CD4-positive, alpha-beta T cell treated with Interleukin-12 subunit alpha and Interleukin-12 subunit beta, for 1 hour (primary cell): ENCODE measurements around the gene LRP1B.

Experiments
- DNase-seq: peaks from one replicate; pipeline ENCODE4 v3.0.0-alpha.2; 2020

Gene LRP1B

DNA sequence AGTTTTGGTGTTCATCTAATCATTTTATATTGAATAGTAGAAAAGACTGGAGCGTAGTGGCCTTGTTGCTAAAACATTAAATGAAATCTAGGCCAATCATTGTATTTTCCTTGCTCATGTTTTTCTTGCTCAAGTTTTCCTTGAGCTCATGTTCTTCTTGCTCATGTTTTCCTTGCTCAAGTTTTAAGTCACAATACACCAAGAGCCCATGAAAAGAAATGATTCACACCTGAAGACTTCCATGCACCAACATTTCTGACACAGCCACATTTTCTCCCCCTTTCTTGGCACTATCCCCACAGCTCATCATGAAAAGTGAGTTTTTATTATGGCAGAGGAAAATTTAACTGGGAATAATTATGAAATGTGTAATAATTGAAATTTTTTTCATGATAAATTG, 92.0 kb downstream of the LRP1B start:
- no peak for DNase-seq

DNA sequence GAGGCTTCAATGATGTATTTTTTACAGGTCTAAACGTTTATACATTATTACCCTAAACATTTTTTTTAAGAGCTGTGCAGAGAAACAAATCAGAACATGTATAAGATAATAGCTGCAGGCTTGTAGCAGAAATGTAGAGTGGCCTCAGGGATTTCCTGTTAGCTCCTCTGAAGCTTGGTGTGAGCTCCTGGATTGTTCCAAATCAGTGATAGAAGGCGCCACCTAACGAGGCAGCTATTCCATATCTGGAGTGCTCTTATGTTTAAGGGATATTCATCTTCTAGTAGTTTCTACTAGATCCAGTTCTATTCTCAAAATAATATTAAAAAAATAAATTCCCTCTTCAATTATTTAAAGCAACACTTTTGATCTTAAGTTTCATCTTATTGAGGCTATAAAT, 93.1 kb downstream of the LRP1B start:
- no peak for DNase-seq

DNA sequence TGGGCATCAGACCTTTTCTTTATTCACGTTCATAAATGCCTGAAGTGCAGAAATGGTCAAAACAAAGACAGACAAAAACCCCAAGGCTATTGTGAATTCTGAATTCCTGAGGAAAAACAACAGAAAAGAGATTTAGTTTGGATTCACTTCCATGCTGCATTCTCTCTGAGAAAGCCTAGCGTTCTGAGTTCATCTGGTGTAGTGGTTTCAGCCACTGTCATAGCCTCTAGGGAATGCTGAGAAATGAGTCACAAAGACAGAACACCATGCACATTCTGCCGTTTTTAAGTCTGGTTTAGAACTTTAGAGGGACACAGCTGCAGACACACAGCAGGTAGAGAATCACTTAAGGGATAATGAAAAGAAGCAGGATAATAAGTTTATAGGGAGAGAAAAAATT, 93.8 kb downstream of the LRP1B start:
- no peak for DNase-seq

DNA sequence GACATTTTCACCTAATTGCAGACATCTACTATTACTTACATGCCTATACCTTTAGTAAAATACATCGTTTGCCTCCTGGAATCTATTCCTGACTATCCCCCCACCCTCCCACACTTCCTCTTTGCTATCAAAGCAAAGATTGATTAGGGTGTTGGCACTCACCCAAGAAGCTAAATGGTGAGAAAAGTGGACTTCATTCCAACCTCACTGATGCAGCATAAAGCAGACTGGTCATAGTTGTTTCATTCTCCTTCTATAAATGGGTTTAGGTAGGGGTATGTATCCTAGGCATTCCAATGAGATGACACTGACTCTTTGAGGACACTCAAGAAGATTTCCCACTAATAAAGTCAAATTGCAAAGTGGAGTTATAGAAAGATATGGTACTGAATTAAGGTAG, 97.4 kb downstream of the LRP1B start:
- DNase-seq, result no peak

DNA sequence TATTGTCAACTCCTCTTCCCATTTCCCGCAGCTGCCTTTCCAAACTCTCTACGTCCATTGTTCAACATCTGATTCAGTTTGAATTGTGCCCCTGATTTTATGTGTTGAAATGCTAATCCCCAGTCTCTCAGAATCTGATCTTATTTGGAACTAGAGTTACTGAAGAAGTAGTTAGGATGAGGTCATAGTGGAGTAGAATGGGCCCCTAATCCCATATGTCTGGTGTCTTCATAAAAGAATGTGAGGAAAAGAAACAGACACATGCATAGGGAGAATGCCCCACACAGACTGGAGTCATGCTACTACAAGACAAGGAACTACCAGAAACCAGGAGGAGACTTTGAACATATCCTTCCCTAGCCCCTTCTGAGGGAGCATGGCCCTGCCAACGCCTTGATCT, 99.2 kb downstream of the LRP1B start:
- DNase-seq, result no peak

DNA sequence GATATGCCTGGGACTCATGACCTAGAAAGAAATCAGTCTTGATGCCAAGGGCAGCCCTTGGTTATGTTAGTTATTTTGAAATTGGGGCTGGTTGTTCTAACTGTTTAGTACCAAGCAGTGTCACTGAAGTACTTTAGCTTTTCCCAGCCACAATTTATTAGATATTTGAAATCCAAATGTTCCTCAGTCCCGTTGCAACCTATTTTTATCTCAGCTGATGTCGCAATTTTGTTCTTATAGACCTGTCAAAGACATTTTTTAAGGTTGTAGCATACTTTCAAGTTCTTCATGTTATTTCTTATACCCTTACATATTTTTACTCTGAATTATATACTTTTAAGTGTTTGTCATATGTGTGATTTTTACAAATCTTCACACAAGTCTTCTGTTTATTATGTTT, 100.1 kb downstream of the LRP1B start:
- DNase-seq, result no peak

DNA sequence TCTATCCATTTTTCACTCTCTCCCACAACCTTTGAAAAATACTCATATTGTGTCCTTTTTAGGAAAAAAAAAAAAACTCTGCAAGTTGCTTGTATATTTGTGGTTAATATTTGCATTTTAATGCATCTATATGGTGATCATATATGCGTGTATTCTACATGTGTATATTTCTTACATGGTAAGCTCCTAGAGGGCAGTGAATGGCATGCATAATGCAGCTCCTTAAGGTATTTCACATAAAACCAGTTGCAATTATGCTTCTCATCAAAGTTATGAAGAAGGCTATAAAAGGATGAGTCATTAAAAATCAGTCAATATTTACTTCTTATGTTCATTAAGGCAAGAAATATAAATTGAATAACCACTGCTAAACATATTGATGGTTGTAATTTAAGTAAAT, 100.8 kb downstream of the LRP1B start:
- DNase-seq, result no peak

DNA sequence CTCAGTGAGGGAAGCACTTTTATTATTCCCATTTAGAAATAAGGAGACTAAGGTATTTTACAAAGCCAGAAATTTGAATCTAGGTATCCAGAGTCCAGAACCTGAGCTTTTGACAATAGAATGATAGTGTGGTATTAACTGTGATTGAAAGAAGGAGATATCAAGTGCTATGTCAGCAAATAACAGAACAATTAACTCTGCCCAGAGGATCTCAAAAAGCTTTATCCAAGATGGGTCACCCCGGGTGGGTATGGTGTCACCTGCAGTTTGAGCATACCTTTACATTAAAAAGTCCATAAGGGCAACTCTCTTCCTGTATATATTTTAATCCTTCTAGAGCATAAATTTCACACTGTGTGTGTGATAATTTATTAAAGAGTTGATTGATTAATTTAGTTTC, 105.4 kb downstream of the LRP1B start:
- no peak for DNase-seq

DNA sequence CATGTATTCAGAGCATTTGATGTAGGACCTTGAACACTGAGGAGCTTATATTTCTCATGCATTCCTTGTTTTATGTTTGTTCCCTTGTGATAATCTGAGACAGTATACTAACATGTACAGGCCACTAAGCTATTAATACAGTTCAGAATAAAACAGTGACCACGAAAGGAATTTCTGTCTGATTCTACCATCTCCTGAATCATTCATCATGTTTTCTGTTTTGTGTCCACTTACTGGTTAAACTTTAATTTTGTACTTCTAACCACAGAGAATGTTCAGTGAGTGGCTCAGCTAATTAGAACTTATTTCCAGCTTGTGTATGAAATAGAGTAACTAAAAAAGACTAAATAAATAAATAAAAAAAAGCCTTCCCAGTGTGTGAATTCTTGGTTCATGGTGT, 110.4 kb downstream of the LRP1B start:
- no peak for DNase-seq

- no peak for DNase-seq
Observed at GRCh38 chr2:142014536-142014935, 116.3 kb downstream of the LRP1B start.

DNA sequence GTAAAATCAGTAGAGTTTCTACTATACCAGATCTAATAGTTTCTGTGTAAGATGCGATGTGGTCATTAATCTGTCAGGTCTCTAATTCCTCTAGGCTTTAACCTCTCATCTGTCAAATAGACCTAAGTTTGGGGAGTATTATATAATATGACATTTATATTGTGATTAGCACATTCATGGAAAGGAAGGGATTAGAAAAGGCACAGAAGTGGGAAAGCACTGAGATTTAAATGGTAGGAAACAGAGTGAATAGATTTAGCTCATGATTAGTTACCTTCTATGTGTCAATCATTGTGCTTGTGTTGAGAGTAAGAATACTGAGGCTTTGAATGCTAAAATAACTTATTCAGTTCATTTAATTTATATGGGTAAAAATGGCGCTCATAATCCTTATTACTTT, 118.0 kb downstream of the LRP1B start:
- no peak for DNase-seq

DNA sequence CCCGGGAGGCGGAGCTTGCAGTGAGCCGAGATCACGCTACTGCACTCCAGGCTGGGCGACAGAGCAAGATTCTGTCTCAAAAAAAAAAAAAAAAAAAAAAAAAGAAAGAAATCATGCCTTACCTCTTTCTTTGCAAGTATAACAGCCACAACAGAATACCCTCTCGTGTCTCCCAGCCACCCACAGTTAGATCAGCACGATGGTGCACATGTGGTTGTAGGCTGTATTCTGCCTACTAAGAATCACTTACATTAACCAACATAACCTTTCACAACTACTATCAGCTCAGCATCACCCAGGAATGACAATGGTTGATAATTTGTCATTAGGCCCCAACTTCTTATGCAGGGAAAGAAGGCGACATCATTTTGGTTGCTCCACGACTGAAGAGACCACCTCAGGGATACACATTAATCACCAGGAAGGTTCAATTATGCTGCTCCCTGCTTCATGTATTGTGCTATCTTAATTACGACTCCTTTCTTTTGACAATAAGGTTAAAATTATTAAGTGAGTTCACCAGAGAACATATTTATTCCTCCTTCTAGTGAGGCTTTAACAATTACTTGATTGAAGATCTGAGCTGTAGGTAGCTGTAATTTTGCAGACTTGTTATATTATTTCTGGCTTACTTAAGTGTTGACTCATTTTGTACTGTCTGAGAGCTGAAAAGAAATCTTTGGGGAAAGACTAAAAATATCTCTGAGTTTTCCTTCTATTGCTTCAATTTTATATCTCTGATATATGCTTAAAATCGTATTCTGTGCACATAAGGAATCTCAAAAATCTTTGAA, 120.1 kb downstream of the LRP1B start:
- DNase-seq, result no peak

GRCh38 chr2:142008135-142008744, 122.6 kb downstream of the LRP1B start:
- no peak for DNase-seq

DNA sequence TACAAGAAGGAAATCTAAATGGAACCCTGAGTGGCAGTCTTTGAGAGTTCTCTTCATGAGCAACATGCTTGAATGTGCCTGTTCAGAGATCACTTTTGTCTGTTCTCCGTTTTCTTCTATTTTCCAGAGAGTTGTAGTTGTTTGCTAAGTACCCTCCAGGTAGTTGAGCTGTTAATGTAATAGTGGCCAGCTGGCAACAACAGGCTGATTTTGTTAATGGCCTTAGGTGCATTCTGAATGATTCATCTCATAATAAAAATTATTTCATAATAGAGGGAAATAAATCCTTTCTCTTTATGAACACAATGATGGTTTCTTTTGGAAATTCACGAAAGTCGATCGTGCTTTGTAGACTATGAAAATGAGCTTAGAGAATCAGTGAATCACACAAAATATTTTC, 136.8 kb downstream of the LRP1B start:
- DNase-seq, result no peak

GRCh38 chr2:141992695-141993094, 138.1 kb downstream of the LRP1B start:
- DNase-seq, result no peak

DNA sequence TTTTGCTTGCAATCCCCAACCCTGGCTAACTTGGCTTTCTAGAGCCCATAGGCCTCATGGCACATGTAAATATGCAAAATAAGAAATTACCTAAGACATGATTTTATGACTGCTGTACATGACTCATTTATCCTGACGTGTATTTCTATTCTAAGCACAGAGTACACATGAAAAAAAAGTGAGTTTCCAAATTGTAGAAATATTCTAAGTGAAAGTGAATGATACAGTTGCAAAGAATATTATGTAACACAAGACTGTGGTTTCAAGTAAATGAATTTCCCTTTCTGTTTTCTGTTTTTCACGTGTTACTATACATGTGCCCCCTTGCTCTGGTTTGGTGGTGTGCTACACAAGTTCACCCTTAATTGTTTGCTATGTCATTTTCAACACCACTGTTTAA, 162.4 kb downstream of the LRP1B start:
- no peak for DNase-seq

GRCh38 chr2:141967980-141968379, 162.8 kb downstream of the LRP1B start:
- no peak for DNase-seq

DNA sequence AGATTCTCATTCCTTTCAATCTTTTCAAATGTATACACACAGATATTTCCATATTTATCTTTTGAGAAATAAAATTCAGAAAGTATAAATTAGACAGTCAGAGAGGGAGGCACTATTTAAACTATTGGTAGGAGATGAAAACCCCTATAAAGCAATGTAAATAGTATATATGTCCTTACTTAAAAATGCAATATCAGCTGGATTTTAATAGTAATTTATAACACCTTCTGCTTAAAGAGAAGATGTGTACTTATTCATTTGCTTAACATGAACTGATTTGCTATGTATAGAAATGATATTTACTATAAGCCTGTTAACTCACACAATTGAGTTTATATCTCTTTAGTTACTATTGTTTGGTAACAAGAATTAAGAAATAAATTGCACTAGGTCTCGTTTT, 163.3 kb downstream of the LRP1B start:
- DNase-seq, result no peak

GRCh38 chr2:141959941-141960340, 170.9 kb downstream of the LRP1B start:
- DNase-seq, result no peak

DNA sequence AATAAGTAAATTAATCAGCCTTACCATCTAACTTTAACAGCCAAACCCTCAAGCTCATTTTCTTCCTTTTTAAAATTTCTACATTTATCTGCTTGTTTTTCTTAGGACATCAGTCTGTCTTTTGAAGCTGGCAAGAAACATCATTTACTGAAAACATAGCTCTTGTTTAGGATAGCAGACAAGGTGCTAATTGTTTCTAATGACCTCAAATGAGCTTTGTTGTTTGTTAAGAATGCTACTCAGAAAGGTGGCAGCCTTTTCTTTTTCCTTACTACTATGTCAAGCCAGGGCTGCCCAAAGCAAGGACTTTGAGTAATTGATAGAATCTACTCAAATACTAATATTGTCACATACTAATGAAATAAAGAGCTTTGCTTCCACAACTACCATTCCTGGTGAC, 171.8 kb downstream of the LRP1B start:
- no peak for DNase-seq

DNA sequence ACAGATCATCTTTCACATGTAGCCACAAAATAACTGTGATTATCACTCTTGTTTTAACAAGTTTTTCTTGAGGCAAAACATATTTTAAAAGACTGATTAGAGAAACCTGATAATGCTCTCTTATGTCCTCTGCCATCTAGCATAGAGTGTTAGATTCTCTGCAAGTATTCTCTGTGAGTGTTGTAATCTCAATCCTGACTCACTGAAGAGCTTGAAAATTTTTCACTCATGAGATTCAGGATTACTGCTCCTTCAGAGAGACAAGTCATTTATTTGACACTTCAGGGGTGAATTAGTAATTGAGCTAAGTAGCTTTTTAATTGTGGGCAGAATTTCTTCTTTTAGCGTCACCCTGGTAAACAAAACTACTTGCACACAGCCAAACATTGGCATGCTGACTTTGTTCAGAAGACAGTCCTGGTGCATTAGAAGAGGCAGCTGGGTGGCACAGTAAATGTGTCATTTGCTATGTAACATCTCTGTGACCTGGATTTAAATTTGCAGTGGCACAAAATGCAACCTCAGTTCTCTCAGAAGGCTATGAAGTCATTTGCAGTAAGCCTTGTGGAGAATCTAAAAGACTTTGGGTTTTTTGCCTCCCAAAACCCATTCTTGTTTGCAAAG, 172.9 kb downstream of the LRP1B start:
- no peak for DNase-seq

GRCh38 chr2:141957321-141957720, 173.5 kb downstream of the LRP1B start:
- no peak for DNase-seq

- no peak for DNase-seq
Observed at GRCh38 chr2:141947396-141948114, 183.3 kb downstream of the LRP1B start.

DNA sequence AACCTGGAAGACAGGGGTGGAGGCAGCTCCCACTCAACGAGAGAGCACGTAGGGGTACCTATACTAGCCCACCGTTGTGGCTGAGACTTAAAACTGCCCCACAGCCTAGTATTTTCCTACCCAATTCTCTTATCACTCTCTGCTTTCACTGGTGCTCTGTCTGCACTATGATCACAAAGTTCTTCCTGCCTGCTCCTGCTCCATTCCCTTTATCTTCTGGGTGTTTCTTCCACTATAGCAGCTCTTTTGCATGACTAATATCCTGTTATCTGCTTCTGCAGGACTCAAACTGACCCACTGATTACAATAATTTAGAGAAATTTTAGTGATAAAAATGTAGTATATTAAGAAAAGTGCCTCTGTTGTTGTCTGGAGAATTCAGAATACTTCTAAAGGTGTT, 184.8 kb downstream of the LRP1B start:
- DNase-seq, result no peak
